IPS-NIHi11 (cell line): ENCODE data around the gene EFCAB14.
"Not testable (repeated sequence)": the region's sequence is repeated elsewhere in the genome, so short reads cannot be mapped to it uniquely, and the experiment has no call there.

Experiments used
- DNase-seq: peaks from one replicate; pipeline ENCODE4 v3.0.0; 2012; ENCODE audit warnings: mixed read lengths, low spot score

EFCAB14 gene

DNA sequence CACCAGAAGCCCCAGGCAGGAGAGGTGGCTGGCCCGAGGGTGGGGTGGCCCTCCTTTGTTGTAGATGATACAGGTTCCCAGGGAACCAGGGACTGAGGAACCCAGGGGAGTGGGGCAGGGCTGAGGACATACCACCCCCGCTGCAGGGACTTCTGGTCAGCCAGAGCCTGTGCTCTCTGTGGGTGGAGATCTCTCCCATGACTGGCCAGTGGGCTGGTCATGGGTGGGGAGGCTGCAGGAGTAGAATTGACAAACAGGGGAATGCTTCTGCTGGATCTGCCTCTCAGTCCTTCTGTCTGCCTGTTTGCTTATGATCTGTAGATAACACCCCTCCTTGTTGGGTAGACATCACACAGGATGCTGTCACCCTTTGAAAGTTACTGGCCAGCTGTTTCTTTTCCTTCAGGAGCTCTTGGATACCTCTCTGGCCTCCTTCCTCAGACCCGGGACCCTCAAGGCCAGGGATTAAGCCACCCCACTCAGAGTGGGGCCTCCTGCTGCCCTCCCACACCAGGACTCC is 2.8 kb upstream of the EFCAB14 start:
- no peak for DNase-seq

DNA sequence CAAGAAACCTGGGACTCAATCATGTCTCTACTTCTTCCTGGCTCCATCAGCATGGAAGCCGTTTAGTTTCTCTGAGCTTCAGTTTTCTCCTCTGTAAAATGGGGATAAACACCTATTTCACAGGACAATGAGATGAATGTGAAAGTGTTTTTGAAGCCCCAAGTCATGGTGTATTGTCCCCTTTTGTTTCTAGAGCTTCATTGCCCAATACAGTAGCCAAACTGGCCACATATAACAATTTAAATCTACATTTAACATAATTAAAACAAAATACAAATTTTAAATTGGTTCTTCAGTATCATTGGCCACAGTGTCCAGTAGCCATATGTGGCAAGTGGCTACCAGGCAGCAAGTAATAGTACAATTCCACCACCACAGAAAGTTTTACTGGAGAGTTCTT is 2.3 kb upstream of the EFCAB14 start:
- DNase-seq: no peak

DNA sequence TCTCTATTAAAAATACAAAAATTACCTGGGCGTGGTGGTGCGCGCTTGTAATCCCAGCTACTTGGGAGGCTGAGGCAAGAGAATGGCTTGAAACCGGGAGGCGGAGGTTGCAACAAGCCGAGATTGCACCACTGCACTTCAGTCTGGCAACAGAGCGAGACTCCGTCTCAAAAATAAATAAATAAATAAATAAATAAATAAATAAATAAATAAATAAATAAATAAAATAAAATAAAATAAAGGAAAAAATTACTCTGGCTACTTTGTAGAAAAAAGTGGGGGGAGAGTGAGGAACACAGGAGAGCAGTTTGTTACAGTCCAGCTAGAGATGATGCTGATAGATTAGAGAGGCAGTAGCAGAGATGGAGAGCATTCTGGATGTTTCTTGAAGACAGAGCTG is 1.4 kb upstream of the EFCAB14 start:
- not testable (repeated sequence) for DNase-seq

DNA sequence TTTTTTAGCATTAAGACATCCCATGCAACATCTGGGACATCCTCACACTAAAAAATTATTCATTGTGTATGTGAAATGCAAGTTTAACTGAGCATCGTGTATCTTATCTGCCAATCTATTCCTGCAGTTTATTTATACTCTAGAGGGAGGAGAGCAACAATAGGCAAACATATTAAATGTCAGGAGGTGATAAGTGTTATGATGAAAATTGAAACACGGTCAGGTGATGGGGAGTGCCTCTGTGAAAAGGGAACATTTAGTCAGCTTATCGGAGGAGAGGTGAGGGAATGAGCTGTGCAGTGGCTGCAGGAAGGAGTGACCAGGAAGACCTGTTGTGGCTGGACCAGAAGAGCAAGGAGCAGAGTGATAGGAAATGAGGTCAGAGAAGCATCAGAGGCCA is 775 bp upstream of the EFCAB14 start:
- no peak for DNase-seq

DNA sequence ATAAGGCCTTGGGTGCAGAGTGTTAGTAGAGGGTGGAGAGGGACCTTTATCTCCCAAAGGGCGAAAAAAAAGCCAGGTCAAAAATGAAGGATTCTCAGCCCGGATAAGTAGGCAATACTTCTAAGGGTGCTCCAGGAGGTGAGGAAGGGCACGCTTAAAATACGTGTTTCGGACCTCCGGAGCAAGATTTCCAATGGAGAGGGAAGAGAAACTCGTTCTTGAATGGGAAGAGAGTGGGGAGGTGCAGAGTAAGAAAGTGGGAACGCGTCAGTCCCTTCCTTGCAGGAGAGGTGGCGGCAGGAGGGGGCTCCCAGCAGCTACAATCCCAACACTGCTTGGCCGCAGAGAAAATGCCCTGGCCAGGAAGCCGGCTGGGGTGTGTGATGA is 581 bp downstream of the EFCAB14 start:
- DNase-seq: no peak

DNA sequence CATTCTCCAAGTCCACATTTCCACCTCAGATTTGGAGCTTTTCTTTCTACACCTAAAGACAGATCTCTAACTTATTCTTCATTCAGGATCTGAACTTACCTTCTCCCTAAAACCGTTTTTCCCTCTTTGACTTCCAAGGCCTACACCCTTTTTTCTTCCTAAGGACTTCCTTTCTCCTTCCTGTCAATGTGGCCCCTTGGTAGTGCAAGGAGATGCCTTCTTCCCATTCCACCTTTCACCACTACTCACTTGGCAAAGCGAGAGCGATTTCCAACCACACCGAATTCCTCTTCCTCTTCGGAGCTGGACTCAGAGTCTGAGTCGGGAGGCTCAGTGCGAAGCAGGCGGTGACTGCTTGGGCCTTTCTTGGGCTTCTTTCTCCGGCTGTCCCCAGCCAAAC is 1.3 kb downstream of the EFCAB14 start:
- no peak for DNase-seq

DNA sequence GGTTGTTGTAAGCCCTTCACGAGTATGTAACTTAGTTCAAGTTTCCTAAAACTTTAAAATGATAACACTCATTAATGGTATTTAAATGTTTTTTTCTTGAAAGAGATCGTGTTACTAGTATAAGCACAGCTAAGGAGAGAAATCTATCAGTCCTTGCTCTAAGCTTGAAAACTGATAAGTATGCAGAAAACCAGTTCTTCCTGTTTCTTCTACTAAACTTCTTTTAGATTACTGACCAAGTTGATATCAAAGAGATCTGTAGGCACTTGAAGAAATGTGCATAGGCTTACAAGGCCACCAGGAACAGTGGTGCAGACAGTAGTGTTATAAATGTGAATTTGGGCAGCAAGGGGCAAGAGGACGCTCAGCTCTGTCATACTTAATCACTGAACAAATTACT is 3.9 kb downstream of the EFCAB14 start:
- DNase-seq: no peak

DNA sequence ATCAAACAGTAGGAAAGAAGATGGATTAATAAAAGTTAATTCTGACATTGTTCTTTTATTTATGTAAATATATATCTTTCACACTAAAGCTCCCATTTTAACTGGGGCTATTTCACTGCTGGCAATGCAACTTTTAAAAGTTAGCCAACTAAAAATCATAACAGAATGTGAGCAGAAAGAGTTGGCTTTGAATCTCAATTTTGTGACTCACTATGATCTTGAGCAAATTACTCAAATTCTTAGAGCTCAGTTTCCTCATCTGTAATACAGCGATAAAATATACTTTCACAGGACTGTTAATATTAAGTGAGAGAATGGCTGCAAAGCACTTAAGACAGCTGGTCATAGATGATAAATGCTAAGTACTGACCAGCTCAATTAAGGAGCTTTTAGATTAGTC is 10.8 kb downstream of the EFCAB14 start:
- DNase-seq: no peak

DNA sequence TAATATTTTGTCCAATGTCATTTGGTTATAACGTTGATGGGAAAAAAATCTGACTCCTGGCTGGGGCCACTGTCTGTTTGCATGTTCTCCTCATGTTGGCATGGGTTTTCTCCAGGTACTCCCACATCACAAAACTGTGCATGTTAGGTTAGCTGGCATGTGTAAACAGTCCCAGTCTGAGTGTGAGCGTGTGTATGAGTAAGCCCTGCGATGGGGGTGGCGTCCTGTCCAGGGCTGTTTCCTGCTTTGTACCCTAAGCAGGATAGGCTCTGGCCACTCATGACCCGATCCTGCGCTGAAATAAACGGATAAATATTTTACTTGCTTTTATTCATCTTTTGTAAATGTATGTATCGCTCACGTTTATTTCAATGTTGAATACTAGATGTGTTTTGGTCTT is 13.5 kb downstream of the EFCAB14 start:
- no peak for DNase-seq

DNA sequence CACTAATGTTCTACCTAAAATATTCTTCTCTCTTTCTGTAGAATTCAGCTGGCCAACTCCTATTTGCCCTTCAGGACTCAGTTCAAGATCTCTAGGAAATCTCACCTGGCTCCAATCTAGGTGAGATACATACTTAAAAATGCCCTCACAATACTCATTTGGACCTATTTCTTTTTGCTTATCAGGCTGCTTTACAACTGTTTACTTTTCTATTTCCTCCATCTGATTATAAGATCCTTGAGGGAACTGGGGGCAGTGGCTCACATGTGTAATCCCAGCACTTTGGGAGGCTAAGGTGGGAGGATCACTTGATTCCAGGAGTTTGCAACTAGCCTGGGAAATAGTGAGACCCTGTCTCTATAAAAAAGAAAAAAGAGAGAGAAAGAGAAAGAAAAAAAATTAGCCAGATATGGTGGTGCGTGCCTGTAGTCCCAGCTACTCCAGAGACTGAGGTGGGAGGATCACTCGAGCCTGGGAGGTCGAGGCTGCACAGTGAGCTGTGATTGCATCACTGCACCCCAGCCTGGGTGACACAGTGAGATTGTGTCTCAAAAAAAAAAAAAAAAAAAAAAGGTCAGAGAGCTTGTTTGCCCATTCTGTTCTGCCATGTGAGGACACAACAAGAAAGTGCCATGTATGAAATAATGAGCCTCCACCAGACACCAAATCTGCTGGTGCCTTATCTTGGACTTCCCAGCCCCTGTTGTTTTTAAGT is 14.8 kb downstream of the EFCAB14 start:
- DNase-seq: no peak

DNA sequence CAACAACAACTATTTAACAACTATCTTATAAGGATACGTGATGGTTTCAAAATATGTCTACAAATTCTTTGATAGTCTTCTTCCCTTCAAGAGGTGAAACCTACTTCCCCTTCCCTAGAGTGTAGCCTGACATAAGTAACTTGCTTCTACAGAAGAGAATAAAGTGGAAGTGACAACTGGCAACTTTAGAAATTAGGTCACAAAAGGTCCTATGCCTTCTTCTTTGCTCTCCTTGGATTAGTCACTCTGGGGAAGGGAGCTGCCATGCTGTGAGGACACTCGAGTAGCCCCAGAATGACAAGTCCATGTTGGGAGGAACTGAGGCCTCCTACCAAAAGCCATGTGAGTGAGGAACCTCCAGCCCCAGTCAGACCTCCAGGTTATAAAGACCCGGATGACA is 19.2 kb downstream of the EFCAB14 start:
- DNase-seq: no peak

DNA sequence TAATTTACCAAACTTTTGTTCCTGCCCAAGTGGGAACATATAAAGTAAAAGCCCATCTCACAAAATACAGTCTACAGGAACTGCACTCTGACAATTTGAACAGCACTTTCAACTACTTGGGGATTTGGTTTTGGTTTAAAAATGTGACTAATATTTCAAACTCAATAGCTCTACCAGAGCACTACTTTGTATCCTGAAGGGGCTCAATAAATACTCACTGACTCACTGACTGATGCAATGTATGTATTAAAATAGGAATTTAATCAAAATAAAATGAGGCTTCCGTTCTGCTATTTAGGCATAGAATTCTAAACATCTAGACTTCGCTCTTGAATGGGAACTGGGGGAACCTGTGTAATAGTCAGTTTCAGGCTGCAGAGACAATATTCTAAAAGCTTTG is 21.9 kb downstream of the EFCAB14 start:
- no peak for DNase-seq

DNA sequence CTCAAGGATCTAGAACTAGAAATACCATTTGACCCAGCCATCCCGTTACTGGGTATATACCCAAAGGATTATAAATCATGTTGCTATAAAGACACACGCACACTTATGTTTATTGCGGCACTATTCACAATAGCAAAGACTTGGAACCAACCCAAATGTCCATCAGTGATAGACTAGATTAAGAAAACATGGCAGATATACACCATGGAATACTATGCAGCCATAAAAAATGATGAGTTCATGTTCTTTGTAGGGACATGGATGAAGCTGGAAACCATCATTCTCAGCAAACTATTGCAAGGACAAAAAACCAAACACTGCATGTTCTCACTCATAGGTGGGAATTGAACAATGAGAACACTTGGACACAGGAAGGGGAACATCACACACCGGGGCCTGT is 24.2 kb downstream of the EFCAB14 start:
- DNase-seq: not testable (repeated sequence)

DNA sequence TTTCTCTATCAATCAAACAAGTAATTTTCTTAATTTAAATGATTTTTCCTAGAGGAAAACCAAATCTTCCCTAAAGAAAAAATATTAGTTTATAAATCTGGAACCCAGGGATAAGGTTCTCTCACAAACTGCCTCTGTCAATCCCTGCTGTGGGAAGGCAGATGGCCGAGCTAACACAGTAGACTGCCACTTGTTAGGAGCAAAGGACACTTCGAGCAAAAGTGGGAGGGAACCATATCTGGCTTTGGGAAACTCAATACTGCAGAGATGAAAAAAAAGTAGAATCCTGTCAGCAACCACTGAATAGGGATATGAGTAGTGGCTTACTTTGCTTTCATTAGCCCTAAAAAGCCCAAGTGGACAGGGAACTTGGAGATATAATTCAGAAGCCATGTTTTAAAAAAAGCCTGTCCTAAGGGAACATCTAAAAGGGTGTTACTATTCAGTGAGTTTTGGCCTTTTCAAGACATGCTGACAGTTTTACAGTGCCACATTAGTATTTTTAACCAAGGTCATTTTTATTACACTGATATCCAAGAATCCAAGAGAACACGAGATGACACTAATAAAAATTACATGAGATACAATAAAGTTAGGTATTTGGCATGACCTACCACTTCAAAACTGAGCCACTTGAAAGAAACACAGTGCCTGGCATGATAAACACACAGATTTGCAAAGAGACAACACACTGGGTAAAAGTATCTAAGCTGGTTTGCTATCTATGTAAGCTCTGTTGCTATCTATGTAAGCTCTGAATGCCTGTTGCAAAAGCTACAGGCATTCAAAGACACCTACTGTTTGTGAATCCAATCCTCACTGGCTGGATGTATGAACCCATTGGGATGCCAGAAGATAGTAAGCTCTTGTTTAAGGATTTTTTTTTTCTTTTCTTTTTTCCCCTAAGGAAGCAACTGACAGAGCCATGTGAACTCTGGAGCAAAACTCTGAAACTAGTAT is 25.8 kb downstream of the EFCAB14 start:
- no peak for DNase-seq

DNA sequence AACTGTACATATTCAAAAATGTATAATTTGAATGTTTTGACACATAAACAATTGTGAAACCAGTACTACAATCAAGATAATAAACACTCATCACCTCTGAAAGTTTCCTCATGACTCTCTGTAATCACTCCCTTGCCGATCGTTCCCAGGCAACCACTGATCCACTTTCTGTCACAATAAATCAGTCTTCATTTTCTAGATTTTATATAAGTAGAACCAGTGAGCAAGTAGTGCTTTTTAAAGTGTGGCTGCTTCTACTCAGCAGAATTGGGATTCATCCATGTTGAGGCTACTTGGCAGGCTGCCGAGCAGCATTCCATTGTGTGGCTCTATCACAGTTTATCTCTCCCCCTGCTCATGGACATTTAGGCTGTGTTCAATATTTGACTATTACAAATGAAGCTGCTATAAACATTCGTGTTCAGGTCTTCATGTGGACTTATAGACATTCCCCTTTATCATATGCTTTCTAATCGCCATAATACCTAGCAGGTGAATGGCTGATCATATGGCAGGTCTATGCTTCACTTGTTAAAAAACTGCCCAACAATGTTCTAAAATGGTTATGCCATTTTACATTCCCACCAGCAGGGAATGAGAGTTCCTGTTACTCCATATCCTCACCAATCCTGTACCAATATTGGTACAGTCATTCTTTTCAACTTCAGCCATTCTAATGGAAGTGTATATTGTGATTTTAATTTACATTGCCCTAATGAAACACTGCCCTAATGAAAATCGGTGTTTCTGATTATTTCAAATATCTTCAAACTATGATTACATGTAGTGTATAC is 26.7 kb downstream of the EFCAB14 start:
- no peak for DNase-seq

DNA sequence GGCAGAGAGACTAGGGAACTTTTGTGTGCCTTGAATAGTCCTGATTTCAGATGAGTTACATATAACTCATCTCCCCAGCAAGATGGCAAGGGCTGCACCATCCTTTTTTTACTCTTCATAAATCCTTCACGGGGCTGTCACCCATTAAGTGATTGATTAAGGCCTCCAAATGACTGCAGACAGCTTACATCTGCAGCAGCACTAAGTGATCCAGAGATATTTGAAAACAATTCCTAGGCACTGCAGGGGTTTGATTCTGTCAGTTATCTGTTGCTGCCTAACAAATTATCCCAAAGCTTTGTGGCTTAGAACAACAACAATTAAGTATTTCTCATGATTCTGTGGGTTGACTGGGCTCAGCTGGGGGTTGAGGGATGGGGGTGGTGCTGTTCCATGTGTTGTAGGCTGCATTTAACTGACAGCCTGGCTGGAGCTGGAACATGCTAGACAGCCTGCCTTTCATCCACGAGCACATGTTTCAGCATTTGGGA is 27.9 kb downstream of the EFCAB14 start:
- DNase-seq: no peak

DNA sequence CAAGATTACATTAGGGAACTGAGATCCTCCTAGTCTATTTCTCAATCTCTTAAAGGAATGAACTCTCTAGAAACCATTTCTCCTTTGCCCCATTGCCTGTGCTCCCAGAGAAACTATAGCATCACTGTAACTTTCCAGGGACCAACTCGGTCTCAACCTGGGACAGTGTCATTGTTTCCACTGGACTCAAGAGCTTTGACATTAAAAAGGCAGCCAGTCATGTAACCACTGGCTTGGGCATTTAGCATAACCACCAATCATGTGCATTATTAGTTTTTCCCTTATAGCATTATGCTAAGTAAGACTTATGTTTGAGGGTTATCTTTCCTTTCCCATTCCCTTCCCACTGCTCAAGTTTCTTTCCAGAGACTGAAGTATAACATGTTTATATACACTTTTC is 29.0 kb downstream of the EFCAB14 start:
- no peak for DNase-seq

DNA sequence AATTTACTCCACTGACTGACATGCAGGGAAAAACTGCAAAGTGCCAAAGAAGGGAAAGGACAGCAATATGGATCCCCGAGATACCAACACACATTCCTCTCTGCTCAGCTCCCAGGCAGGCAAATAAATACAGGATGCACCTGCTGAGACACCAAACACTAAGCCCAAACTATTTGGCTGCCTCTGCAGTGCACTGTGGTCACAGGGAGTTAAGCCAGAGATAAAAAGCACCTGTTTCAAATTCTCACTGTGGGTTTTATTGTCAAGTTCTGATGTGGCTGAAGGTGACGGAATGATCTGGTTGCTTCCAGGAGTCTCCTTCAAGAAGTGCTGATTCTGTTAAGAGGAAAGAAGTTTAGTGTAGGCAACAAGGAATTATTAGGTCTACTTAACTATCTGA is 29.6 kb downstream of the EFCAB14 start:
- DNase-seq: no peak

DNA sequence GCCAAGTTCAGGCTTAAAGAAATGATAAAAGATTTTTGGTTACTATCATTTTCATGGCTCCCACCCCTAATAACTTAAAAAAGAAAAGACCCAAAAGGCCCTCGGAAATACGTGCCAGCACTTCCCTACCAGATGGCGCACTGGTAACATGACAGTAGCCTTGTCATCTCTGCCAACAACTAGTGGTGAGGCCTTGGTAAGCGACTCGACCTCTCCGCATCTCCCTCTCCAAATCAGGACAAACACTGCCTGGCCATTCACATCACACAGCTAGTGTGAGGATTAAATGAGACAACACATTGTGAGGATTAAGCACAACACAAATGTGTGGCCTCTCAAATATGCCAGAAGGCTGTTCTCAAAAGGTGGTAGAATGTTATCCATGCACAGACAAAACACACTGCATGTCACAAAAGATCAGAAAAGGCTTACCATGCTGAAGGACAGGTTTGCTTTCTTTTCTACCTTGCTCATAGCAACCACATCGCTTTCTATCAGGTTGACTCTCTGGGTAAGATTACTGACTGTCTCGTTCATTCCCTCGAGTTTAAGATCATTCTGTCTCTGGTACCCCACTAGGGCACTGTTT is 30.9 kb downstream of the EFCAB14 start:
- no peak for DNase-seq

DNA sequence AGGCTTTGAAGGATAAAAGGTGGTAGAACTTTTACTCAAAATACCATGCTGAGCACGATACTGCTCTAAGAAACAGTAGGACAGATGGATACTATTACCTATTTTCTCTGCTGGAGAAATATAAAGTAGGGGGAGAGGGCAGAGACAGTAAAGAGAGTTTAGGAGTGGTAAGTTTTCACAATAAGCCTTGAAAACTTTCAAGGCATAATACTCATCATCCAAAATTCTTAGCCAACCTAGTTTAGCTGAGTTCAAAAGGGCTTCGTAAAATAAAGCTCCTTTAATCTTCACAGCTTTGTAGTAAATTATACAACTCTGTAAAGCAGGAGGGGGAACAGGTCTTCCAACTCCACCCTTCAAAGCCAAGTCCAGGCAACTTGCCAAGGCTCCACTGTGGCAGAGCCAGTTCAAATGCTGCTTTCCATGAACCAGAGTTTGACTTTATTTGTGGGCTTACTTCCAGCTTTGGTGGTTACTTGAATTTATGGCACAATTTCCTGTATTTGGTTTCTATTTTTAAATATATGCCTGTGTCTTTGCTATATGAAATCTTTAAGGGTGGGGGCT is 31.7 kb downstream of the EFCAB14 start:
- peak; percentile 22 for DNase-seq

DNA sequence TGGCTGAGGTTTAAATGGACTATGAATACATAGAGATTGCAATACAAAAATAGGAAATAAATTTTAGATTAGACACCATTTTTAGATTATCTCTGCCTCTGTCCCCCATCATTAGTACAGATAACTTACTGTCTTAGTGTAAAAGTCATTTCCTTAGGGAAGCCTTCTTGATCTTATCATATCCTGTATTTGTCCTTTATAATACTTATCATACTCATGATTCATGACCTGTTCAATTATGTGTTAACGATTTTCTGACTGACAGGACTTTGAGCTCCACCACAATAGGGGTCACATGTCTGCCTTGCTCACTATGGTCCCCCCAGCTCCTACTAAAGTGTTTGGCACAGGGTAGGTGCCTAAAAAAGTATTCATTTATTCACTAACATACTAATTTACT is 32.7 kb downstream of the EFCAB14 start:
- no peak for DNase-seq
